Measurements from ENCODE around the gene PRKCE.

DNA sequence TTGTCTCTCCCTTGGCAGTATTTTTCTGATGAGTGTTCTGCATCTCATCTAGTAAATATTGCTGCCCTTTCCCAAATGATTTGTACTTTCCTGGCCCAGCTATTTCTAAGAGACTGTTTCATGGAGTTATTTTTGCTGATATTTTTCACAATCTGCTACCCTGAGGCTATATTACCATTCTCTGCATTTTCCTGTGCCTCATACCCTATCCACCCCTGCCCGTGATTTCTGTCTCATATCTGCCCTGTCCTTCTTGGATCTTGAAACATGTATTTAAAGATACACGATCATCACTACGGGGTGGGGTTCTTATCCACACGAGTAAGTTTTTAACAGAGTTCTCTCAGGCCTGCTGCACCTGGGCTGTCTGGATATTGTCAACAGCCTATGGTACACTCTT, 556.1 kb downstream of the PRKCE start:
- TF ChIP-seq, protein P1, sequence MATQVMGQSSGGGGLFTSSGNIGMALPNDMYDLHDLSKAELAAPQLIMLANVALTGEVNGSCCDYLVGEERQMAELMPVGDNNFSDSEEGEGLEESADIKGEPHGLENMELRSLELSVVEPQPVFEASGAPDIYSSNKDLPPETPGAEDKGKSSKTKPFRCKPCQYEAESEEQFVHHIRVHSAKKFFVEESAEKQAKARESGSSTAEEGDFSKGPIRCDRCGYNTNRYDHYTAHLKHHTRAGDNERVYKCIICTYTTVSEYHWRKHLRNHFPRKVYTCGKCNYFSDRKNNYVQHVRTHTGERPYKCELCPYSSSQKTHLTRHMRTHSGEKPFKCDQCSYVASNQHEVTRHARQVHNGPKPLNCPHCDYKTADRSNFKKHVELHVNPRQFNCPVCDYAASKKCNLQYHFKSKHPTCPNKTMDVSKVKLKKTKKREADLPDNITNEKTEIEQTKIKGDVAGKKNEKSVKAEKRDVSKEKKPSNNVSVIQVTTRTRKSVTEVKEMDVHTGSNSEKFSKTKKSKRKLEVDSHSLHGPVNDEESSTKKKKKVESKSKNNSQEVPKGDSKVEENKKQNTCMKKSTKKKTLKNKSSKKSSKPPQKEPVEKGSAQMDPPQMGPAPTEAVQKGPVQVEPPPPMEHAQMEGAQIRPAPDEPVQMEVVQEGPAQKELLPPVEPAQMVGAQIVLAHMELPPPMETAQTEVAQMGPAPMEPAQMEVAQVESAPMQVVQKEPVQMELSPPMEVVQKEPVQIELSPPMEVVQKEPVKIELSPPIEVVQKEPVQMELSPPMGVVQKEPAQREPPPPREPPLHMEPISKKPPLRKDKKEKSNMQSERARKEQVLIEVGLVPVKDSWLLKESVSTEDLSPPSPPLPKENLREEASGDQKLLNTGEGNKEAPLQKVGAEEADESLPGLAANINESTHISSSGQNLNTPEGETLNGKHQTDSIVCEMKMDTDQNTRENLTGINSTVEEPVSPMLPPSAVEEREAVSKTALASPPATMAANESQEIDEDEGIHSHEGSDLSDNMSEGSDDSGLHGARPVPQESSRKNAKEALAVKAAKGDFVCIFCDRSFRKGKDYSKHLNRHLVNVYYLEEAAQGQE (IDR thresholded peaks at IDR 0.05) = no peak
- TF ChIP-seq TAF1 (conservative IDR thresholded peaks at IDR 0.05) (no peak), EGR1 (IDR thresholded peaks at IDR 0.05; ENCODE audit: low read depth in 2 of 2) (no peak), GABPA (IDR thresholded peaks at IDR 0.05 in 1 of 2, conservative IDR thresholded peaks at IDR 0.05 in 1 of 2) (no peak), HNF4A (conservative IDR thresholded peaks at IDR 0.05) (no peak), JUND (IDR thresholded peaks at IDR 0.05) (no peak), SP1 (IDR thresholded peaks at IDR 0.05) (no peak)
- TF ChIP-seq, protein P2, sequence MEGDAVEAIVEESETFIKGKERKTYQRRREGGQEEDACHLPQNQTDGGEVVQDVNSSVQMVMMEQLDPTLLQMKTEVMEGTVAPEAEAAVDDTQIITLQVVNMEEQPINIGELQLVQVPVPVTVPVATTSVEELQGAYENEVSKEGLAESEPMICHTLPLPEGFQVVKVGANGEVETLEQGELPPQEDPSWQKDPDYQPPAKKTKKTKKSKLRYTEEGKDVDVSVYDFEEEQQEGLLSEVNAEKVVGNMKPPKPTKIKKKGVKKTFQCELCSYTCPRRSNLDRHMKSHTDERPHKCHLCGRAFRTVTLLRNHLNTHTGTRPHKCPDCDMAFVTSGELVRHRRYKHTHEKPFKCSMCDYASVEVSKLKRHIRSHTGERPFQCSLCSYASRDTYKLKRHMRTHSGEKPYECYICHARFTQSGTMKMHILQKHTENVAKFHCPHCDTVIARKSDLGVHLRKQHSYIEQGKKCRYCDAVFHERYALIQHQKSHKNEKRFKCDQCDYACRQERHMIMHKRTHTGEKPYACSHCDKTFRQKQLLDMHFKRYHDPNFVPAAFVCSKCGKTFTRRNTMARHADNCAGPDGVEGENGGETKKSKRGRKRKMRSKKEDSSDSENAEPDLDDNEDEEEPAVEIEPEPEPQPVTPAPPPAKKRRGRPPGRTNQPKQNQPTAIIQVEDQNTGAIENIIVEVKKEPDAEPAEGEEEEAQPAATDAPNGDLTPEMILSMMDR (IDR thresholded peaks at IDR 0.05; ENCODE audit: low read depth, low read length, missing input control) = no peak
- TF ChIP-seq, protein P3, sequence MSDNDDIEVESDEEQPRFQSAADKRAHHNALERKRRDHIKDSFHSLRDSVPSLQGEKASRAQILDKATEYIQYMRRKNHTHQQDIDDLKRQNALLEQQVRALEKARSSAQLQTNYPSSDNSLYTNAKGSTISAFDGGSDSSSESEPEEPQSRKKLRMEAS (IDR thresholded peaks at IDR 0.05) = no peak

Data from liver (tissue), 3 donors.